Eye (tissue), 1 donor: ENCODE measurements around the gene GRXCR1.

ENCODE experiments used
- DNase-seq: peaks from one replicate; pipeline ENCODE4 v3.0.0-alpha.2; 2015

Gene GRXCR1

DNA sequence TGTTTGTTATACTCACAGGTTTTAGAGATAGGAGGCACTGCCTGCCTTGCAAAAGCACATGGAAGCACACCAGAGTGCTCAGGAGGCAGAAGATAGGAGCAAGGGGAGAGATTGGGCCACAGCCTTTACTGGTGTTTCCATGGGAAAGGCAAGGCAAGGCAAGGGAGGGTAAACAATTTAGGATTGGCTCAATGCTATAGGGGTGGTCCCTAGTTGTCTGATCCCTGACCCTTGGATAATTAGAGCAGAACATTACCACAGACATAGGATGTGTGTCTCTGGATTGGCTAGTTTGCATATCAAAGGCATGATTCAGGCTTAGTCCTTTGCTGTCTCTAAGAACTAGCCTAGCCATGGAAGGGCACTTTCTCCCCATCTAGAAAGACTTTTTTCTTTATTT lies 36.1 kb downstream of the GRXCR1 start:
- no peak for DNase-seq

DNA sequence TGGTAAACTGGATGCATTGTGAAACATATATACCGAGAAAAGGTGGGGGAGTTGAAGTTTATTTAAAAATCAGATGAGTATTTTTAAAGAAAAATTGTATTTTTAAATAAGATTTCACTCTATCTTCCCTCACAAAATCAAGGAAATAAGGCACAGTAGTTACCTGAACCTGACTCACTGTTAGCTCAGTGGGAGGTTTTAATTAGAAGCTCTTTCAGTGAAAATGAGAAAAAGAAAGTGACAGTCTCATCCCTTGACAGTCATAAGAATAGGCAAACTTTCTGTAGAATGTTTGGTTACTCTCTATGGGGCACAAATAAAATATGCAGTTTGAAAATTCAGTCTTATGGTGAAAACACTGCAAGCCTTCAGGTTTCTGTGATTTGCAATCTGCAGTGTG lies 49.7 kb downstream of the GRXCR1 start:
- no peak for DNase-seq

DNA sequence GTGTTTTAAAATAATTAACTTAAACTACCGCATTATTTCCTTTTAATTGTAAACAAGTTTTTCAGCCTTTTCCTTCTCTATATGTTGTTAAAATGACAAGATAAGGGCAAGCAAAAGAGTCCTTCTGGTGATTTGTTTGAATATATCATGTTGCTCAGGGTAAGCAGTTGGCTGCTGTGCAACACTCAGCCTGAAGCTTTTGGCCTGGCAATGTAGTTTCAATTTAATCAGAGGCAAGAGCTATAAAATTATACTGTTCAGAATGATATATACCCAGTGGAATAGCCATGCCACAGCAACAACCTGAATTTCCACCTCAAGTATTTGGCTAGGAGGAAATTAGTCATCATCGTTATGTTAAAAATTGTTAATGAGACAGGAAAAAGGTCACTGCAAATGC lies 53.4 kb downstream of the GRXCR1 start:
- DNase-seq, result no peak

DNA sequence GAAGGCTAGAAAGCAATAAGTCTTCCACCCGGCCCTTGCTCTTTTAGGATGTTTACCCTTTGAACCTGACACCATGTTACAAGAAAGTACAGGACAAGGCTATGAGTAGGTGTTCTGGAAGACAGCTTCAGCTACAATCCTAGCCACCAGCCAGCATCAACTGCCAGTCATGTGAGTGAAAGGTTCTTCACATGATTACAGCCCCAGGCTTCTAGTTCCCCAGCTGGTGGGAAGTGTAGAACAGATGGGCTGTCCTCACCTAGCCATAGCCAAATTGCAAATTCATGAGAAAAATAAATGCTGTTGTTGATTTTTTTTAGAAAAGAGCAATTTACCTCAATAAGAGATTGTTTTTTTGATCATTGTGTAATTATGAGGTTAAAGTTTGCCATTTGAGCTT lies 60.8 kb downstream of the GRXCR1 start:
- DNase-seq, result no peak

DNA sequence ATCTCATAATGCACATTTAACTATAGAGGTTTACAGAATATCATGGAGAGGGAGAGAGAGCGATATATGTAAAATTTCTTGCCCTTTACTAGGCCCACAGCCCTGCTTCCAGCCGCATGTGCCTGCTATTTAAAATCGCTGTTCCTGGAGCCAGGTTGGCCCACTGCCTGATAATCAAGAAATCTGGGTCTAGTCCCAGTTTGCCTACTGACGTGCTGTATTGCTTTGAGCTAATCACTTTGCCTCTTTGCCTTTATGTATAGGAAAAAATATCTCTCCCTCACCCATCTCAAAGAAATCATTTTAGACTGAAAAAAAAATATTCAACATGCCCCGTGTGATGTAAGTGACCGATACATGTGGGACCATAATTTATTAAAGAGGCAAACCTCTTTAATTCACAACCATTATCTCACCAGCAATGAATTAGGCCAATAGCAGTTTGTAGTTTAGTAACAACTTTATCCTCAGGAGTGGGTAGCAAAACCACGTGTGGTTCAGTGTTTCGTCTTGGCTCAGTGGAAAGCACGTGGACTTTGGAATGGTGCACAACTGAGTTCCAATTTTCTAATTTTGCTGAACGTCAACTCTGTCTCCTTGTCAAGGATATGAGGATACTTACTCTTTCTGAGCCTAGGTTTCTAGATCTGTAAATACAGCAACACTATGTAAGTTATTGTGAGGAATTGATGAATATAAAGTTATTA lies 62.6 kb downstream of the GRXCR1 start:
- DNase-seq, result peak; percentile 16

DNA sequence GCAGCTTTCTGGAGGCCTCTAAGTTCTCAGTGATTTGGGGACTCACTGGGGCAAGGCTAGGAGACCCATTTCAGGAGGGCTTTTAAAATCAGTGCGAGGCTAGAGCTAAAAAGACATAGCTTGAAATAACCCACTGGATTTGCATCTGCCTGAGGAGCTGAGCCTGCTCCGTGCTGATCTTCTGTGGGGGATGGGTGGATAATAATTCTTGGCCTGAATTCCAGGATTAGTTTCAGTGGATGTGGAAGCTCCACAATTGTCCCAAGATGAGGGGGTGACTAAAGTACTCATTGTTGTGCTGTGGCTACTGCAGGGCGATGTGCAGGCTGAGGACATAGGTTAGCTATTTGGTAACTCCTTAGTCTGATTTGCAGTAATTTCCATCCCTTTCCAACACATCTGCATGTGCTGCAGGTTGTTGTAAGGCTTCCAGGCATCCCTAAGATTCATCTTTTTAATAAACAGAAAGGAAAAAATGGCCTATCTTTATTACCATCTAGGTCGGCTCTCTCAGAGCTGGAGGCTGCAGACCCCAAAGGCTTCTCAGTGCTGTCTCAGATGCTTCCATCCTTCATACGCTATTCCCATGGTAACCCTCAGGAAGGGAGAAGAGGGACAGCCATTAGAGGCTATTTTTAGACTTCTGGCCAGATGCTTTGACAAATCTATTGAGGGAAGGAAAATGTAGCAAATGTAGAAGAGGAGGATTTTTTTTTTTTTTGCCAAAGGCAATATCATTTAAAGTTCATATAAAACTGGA lies 63.4 kb downstream of the GRXCR1 start:
- peak; percentile 43 for DNase-seq

GRCh38 chr4:42965326-42965725 lies 72.8 kb downstream of the GRXCR1 start:
- peak; percentile 30 for DNase-seq

DNA sequence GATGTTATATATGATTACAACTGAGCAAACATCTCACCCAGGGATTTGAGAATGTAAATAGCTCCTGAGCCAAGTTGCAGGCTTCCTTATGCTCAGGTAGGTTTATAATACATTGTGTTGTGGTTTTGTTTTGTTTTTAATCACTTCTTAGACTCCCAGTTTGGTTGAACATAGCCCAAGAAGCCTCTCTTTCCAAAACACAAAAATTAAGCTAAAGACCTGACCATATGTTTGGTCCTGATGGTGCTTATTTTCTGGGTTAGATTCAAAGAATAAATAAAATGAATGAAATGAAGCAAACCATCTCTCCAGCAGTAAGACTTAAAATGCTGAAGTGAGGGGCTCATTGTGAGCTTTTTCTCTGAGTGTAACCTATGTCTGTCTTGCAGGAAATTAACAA lies 93.5 kb downstream of the GRXCR1 start:
- no peak for DNase-seq

DNA sequence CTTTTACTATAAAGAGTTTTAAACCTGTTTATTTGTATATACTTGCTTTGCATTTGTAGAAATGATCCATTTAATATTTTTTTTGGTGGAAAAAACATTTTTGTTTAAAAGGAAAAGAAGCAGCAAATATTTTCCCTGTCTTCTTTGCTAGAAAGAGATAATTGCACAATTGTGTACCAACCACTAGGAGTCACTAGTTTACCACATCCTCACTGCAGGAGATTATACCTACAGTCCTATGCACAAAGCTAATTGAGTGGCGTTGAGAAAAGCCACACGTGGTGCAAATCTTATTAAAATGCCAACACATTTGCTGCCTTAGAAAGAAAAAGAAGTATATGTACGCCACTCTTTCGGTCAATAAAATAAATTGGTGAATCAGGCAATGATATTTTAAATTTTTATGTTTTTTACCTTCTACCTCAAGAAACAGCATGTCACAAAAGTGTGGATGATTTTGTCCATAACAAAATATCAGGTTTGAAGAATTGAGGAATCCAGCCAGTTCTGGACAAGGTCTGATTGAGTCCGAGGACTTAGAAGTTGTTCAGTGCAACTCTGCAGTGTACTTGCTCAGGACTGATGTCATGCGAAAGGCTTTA lies 102.9 kb downstream of the GRXCR1 start:
- peak; percentile 63 for DNase-seq

- no peak for DNase-seq
Observed at GRCh38 chr4:43008793-43009192, 116.3 kb downstream of the GRXCR1 start.

DNA sequence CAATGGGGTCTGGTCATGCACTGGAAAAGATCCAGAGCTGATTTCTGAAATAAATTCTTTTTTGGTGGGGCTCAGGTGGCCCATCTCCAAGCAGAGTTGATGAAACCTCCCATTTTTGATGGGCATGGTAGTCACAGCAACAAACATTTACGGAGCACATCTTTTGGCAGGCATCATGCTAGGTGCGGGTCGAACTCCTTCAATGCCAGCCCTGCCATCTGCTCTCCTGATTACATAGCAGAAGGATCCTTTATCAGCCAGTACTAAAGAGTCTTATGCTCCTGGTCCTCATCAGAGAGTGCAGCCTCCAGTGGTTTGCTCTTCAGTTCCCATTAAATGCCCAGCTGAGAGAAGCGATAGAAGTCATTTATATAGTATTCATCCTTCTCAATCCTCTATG lies 121.7 kb downstream of the GRXCR1 start:
- no peak for DNase-seq

DNA sequence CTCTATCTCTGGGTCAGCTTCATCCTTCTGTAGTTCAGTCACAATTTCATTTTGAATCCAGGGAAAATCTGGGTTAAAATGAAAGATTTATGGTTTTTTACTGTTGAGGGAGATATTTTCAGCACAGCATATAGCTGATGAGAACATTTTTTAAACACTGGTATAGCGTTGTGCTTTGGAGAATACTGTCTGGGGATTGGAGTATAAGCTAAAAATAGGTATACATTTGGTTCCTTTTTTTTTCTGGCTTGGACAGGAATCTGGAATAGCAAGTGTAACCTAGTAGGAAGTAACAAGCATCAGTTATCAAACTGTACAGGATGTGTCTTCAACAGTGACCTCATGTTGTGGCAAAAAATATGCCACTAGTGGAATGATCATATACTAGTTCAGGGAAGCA lies 149.1 kb downstream of the GRXCR1 start:
- no peak for DNase-seq

GRCh38 chr4:43047058-43047457 lies 154.5 kb downstream of the GRXCR1 start:
- DNase-seq, result peak; percentile 15

DNA sequence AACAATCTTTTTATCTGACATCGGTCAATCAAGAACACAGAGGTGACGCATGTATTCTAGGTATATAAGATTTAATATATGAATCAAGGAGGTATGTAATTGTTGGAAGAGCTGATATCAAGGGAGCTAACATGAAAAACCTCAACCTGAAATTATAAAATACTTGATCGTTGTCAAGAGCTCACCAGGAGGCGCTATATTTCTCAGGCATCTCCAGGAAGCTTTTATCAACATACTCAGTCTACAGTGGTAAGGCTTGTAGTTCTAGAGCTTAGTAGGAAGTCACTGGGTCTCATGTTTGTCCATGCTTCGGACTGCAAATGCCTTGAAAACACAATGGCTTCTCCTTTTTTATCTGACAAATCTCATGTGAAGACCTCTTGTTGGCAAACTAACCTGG lies 156.1 kb downstream of the GRXCR1 start:
- DNase-seq, result no peak

- peak; percentile 53 for DNase-seq
Observed at GRCh38 chr4:43049326-43049725, 156.8 kb downstream of the GRXCR1 start.

DNA sequence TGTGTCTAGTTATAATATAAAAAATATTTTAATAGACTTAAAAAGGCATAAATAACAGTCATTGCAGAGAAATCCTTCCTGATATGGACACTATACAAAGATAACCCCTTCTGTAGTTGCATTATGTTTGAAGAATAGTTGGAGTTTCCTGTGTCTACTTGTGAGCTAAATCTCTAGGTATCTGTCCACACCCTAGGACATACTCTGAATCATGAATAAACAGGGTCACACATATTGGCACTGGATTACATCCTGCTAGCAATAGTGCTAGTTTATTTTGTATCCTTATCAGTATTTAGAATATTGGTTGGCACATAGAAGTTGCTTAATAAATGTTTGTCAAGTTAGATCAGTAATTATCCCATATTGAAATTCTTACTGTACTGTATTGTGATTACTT lies 173.9 kb downstream of the GRXCR1 start:
- no peak for DNase-seq

- DNase-seq, result no peak
Observed at GRCh38 chr4:43071069-43071468, 178.6 kb downstream of the GRXCR1 start.
